HepG2 (cell line): ENCODE measurements around the gene ENO2. TPM values are rescaled to one million over a fixed set of nuclear protein-coding genes. Genes with fewer than 3 reads are reported as not detected.
A peak's percentile ranks its signal among the peaks of the same experiment; 100 is the strongest.

Source experiments
- CBX2 ChIP-seq, 2 experiments: fragments of 200-600 bp in 1 of 2; sonication (generic); formaldehyde crosslinking in 1 of 2; IDR thresholded peaks; 2 replicates each; pipeline versions ENCODE4 v1.7.0 to v1.8.1; 2018 to 2022; ENCODE audit warnings: low read depth in 2 of 2, low read length in 1 of 2, mild to moderate bottlenecking in 1 of 2, missing genetic modification reagents in 1 of 2
- HDAC6 ChIP-seq: fragments of 200-600 bp; sonication (generic); IDR thresholded peaks from 2 replicates; pipeline ENCODE4 v1.7.0; 2017; ENCODE audit warnings: mild to moderate bottlenecking, antibody characterized with exemption, low read length, low read depth
- HNF4A ChIP-seq: sonication (generic); formaldehyde crosslinking; IDR thresholded peaks from 2 replicates; pipeline ENCODE4 v1.4.0; 2020; ENCODE audit warnings: missing genetic modification reagents
- KAT7 ChIP-seq: IDR thresholded peaks from 2 replicates; pipeline ENCODE4 v1.6.1; 2018; ENCODE audit warnings: borderline replicate concordance, missing compliant biosample characterization
- MIXL1 ChIP-seq: IDR thresholded peaks from 2 replicates; pipeline ENCODE4 v1.6.1; 2016
- NFE2L1 ChIP-seq: sonication (generic); formaldehyde crosslinking; IDR thresholded peaks from 2 replicates; pipeline ENCODE4 v1.4.0; 2020; ENCODE audit warnings: missing genetic modification reagents, mild to moderate bottlenecking, borderline replicate concordance
- NFE2L2 ChIP-seq: fragments of 150-350 bp; IDR thresholded peaks from 2 replicates; pipeline ENCODE4 v1.6.1; 2014; ENCODE audit warnings: low read length
- SATB2 ChIP-seq: sonication (generic); formaldehyde crosslinking; IDR thresholded peaks from 2 replicates; pipeline ENCODE4 v1.5.0; 2020; ENCODE audit warnings: missing genetic modification reagents
- TBX2 ChIP-seq: sonication (generic); formaldehyde crosslinking; IDR thresholded peaks from 2 replicates; pipeline ENCODE4 v1.5.0; 2020; ENCODE audit warnings: missing genetic modification reagents, mild to moderate bottlenecking, borderline replicate concordance
- ZNF10 ChIP-seq: sonication (generic); formaldehyde crosslinking; IDR thresholded peaks from 2 replicates; pipeline ENCODE4 v1.4.0; 2020; ENCODE audit warnings: mild to moderate bottlenecking, low read depth, missing genetic modification reagents, borderline replicate concordance
- ZNF121 ChIP-seq: sonication (generic); formaldehyde crosslinking; IDR thresholded peaks from 2 replicates; pipeline ENCODE4 v1.5.0; 2020; ENCODE audit warnings: mild to moderate bottlenecking, missing genetic modification reagents
- ZNF501 ChIP-seq: sonication (generic); formaldehyde crosslinking; IDR thresholded peaks from 2 replicates; pipeline ENCODE4 v1.5.1; 2020; ENCODE audit warnings: mild to moderate bottlenecking, moderate library complexity, missing genetic modification reagents
- ZNF550 ChIP-seq: sonication (generic); formaldehyde crosslinking; IDR thresholded peaks from 2 replicates; pipeline ENCODE4 v1.4.0; 2020; ENCODE audit warnings: mild to moderate bottlenecking, missing genetic modification reagents, borderline replicate concordance
- ZNF558 ChIP-seq: sonication (generic); formaldehyde crosslinking; IDR thresholded peaks from 2 replicates; pipeline ENCODE4 v1.9.0; 2022; ENCODE audit warnings: mild to moderate bottlenecking, missing genetic modification reagents, borderline replicate concordance
- ZNF616 ChIP-seq: sonication (generic); formaldehyde crosslinking; IDR thresholded peaks from 2 replicates; pipeline ENCODE4 v1.5.0; 2020; ENCODE audit warnings: low read depth, mild to moderate bottlenecking, missing genetic modification reagents
- ZNF678 ChIP-seq: sonication (generic); formaldehyde crosslinking; IDR thresholded peaks from 2 replicates; pipeline ENCODE4 v1.4.0; 2020; ENCODE audit warnings: mild to moderate bottlenecking, missing genetic modification reagents
- polyA plus RNA-seq, 8 experiments: library from polyadenylated mRNA; depleted of rRNA in 3 of 8; stranded (reverse) in 7 of 8; unstranded in 1 of 8; fragments of >200 nt; fragmentation: Illumina TruSeq in 4 of 8; extraction: Trizol in 4 of 8; gene quantifications; 2 replicates each; pipeline versions ENCODE4 v1.2.1 to v1.2.3, GENCODE V29; 2011 to 2016; ENCODE audit warnings: low read depth in 4 of 8, missing spikeins in 1 of 8, mixed read lengths in 1 of 8; ENCODE audit not compliant: insufficient read depth in 1 of 8
- total RNA-seq, 5 experiments: library from RNA; depleted of rRNA; stranded (reverse); fragments of >200 nt; fragmentation: Illumina TruSeq; extraction: Trizol; gene quantifications; 2 replicates each; pipeline ENCODE4 v1.2.3, GENCODE V29; 2016; ENCODE audit warnings: low read depth in 1 of 5
- TF ChIP-seq, protein P1 (sequence below): sonication (generic); formaldehyde crosslinking; IDR thresholded peaks from 2 replicates; pipeline ENCODE4 v1.4.0; 2020; ENCODE audit warnings: missing genetic modification reagents
- TF ChIP-seq, protein P2 (sequence below): sonication (generic); formaldehyde crosslinking; IDR thresholded peaks from 2 replicates; pipeline ENCODE4 v1.9.0; 2022; ENCODE audit warnings: low read depth, missing genetic modification reagents
- TF ChIP-seq, protein P3 (sequence below): sonication (generic); formaldehyde crosslinking; IDR thresholded peaks from 2 replicates; pipeline ENCODE4; 2020; ENCODE audit warnings: missing genetic modification reagents, mild to moderate bottlenecking, borderline replicate concordance
- TF ChIP-seq, protein P4 (sequence below): sonication (generic); formaldehyde crosslinking; IDR thresholded peaks from 2 replicates; pipeline ENCODE4 v1.4.0; 2020; ENCODE audit warnings: mild to moderate bottlenecking, missing genetic modification reagents

Gene ENO2
- total and polyA plus RNA-seq, 2 of the 13 experiments (the other 11 are each of a cell fraction or from before 2014, with no cell fraction given): 19.3 to 136 TPM

DNA sequence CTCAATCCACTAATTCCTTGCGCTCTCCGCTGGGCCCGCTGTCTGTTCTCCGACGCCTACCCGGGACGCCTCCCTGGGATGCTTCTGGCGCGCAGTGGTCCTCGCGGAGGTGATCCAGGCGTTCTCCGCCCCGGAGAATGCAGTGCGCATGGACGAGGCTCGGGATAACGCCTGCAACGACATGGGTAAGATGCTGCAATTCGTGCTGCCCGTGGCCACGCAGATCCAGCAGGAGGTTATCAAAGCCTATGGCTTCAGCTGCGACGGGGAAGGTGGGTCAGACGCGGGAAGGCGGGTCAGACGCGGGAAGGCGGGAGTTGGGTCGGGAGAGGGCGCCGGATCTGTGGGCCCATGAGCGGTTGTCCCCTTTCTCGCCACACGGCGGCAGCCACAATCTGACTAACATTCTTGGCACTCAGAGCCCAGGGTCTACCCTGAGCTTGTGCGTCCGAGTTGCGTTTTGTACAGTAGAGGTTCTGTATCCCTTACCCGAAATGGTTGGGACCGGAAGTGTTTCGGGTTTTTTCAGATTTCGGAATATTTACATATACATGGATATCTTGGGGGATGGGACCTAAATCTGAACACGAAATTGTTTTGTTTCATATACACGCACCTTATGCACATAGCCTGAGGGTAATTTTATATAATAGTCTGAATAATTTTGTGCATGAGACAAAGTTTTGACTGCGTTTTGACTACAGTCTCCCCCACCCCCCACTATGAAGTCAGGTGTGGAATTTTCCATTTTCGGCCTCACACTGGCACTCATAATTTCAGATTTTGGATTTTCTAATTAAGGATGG is 30.2 kb downstream of the ENO2 start (continued):
- TF ChIP-seq, protein P1, sequence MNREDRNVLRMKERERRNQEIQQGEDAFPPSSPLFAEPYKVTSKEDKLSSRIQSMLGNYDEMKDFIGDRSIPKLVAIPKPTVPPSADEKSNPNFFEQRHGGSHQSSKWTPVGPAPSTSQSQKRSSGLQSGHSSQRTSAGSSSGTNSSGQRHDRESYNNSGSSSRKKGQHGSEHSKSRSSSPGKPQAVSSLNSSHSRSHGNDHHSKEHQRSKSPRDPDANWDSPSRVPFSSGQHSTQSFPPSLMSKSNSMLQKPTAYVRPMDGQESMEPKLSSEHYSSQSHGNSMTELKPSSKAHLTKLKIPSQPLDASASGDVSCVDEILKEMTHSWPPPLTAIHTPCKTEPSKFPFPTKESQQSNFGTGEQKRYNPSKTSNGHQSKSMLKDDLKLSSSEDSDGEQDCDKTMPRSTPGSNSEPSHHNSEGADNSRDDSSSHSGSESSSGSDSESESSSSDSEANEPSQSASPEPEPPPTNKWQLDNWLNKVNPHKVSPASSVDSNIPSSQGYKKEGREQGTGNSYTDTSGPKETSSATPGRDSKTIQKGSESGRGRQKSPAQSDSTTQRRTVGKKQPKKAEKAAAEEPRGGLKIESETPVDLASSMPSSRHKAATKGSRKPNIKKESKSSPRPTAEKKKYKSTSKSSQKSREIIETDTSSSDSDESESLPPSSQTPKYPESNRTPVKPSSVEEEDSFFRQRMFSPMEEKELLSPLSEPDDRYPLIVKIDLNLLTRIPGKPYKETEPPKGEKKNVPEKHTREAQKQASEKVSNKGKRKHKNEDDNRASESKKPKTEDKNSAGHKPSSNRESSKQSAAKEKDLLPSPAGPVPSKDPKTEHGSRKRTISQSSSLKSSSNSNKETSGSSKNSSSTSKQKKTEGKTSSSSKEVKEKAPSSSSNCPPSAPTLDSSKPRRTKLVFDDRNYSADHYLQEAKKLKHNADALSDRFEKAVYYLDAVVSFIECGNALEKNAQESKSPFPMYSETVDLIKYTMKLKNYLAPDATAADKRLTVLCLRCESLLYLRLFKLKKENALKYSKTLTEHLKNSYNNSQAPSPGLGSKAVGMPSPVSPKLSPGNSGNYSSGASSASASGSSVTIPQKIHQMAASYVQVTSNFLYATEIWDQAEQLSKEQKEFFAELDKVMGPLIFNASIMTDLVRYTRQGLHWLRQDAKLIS (CRISPR knock-in tag): no peak
- no peak for TF ChIP-seq ZNF550
- TF ChIP-seq, protein P2, sequence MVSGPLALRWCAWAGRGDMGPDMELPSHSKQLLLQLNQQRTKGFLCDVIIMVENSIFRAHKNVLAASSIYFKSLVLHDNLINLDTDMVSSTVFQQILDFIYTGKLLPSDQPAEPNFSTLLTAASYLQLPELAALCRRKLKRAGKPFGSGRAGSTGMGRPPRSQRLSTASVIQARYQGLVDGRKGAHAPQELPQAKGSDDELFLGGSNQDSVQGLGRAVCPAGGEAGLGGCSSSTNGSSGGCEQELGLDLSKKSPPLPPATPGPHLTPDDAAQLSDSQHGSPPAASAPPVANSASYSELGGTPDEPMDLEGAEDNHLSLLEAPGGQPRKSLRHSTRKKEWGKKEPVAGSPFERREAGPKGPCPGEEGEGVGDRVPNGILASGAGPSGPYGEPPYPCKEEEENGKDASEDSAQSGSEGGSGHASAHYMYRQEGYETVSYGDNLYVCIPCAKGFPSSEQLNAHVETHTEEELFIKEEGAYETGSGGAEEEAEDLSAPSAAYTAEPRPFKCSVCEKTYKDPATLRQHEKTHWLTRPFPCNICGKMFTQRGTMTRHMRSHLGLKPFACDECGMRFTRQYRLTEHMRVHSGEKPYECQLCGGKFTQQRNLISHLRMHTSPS (CRISPR knock-in tag): no peak
- no peak for TF ChIP-seq ZNF678 (CRISPR knock-in tag)
- TF ChIP-seq ZNF616 (CRISPR knock-in tag): no peak
- TF ChIP-seq NFE2L1 (CRISPR knock-in tag): no peak
- TF ChIP-seq, protein P3, sequence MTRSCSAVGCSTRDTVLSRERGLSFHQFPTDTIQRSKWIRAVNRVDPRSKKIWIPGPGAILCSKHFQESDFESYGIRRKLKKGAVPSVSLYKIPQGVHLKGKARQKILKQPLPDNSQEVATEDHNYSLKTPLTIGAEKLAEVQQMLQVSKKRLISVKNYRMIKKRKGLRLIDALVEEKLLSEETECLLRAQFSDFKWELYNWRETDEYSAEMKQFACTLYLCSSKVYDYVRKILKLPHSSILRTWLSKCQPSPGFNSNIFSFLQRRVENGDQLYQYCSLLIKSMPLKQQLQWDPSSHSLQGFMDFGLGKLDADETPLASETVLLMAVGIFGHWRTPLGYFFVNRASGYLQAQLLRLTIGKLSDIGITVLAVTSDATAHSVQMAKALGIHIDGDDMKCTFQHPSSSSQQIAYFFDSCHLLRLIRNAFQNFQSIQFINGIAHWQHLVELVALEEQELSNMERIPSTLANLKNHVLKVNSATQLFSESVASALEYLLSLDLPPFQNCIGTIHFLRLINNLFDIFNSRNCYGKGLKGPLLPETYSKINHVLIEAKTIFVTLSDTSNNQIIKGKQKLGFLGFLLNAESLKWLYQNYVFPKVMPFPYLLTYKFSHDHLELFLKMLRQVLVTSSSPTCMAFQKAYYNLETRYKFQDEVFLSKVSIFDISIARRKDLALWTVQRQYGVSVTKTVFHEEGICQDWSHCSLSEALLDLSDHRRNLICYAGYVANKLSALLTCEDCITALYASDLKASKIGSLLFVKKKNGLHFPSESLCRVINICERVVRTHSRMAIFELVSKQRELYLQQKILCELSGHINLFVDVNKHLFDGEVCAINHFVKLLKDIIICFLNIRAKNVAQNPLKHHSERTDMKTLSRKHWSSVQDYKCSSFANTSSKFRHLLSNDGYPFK (CRISPR knock-in tag): peak; percentile 73; the same call in 1 of the 2 replicates
- no peak for TF ChIP-seq MIXL1
- TF ChIP-seq ZNF121: peak; percentile 33; the same call in 1 of the 2 replicates
- no peak; the same call in 1 of the 2 replicates for TF ChIP-seq KAT7 (CRISPR knock-in tag)
- TF ChIP-seq HNF4A (CRISPR knock-in tag): peak; percentile 29; the same call in 1 of the 2 replicates
- 0 out of 2 replicates have a peak, but pooled peaks have one; percentile 54 for TF ChIP-seq SATB2 (CRISPR knock-in tag)
- TF ChIP-seq CBX2 (IDR thresholded peaks at IDR 0.05; ENCODE audit: low read depth, low read length): no peak
- TF ChIP-seq CBX2 (CRISPR knock-in tag; IDR thresholded peaks at IDR 0.05; ENCODE audit: low read depth): no peak
- no peak for TF ChIP-seq ZNF10 (CRISPR knock-in tag)
- no peak for TF ChIP-seq ZNF558
- no peak for TF ChIP-seq NFE2L2
- peak; percentile 55; the same call in 1 of the 2 replicates for TF ChIP-seq TBX2 (CRISPR knock-in tag)
- TF ChIP-seq, protein P4, sequence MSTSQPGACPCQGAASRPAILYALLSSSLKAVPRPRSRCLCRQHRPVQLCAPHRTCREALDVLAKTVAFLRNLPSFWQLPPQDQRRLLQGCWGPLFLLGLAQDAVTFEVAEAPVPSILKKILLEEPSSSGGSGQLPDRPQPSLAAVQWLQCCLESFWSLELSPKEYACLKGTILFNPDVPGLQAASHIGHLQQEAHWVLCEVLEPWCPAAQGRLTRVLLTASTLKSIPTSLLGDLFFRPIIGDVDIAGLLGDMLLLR (CRISPR knock-in tag): no peak
- TF ChIP-seq HDAC6: no peak
- TF ChIP-seq ZNF501 (CRISPR knock-in tag): peak; percentile 84
